ENCODE results near the gene STK17A.

- TF ChIP-seq CTCF (conservative IDR thresholded peaks at IDR 0.05 in 1 of 2, IDR thresholded peaks at IDR 0.05 in 1 of 2; ENCODE audit: low read depth in 1 of 2, low read length in 2 of 2): no peak
- no peak for TF ChIP-seq EZH2 (IDR thresholded peaks at IDR 0.05; ENCODE audit: low read length, missing control alignments)
These were observed 44.5 kb upstream of the STK17A start for GRCh38 chr7:43538404-43538771.
